NCI-H524 treated with DMSO at 0.1 percent for 48 hours (cell line): Measurements from ENCODE around the gene KCNMB4.

Source experiments
- DNase-seq: peaks from one replicate; lab custom pipeline; 2025; lab: John Stamatoyannopoulos, UW

The KCNMB4 gene, protein sequence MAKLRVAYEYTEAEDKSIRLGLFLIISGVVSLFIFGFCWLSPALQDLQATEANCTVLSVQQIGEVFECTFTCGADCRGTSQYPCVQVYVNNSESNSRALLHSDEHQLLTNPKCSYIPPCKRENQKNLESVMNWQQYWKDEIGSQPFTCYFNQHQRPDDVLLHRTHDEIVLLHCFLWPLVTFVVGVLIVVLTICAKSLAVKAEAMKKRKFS

DNA sequence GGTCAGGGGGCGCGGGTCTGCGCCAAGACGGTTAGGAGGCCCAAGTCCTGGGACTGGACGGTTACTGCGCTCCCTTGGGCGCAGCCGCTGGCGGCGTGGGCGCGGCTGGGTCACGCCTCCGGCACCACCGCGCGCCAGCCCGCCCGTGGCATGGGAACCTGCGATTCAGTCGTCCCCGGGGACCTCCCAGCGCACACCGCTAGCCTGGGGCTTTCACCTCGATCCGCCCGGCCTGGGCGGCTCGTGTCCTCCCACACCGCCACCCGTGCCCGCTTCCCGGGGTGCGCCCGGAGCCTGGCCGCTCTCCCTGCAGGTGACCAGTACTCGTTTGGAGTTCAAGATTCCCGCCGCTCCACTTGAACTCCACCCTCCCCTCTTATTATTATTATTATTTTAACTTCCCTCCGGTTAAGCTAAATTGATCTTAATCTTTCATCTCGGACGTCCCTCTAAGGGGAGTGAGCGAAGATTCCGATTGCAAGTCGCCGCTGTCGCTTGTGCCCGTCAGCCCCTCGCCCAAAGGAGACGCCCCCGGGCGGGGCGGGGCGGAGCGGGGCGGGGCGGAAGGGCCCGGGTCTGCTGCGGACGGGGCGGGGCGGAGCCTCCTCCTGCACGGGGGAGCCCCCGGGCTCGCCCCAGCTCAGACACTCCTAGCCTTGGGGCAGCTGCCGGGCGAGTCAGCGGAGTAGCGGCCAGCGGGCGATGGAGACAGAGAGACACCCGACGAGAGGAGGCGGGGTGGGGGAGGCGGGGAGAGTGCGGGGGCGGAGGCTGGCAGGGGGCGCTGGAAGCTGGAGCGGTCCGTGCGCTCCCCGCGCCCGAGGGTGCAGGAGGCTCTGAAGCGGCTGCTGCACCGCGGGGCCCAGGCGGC lies at the start of gene KCNMB4:
Gene KCNMB4 (plus strand): TSS at position 643 of the 871 bp plus-strand sequence. CDS start 445 bp downstream, outside the sequence.
- DNase-seq = peak; percentile 16

DNA sequence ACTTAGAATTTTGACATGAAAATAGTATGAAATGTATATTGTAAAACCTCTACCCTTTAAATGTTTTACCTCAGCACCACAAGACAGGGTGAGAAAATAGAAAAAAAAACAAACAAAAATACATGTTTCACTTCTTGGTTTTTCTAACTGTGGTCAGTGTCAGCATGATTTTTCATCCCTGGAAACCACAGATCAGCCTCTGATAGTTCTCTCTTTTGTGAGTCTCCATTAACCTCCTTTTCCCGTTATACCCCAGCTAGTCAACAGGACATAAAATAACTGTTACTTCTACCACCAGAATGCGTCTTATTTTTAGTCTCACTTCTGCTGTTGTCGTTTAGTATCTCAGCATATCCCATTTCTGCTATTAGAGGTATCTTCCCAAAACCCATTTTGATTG lies 48.3 kb upstream of the KCNMB4 start:
- DNase-seq = no peak

DNA sequence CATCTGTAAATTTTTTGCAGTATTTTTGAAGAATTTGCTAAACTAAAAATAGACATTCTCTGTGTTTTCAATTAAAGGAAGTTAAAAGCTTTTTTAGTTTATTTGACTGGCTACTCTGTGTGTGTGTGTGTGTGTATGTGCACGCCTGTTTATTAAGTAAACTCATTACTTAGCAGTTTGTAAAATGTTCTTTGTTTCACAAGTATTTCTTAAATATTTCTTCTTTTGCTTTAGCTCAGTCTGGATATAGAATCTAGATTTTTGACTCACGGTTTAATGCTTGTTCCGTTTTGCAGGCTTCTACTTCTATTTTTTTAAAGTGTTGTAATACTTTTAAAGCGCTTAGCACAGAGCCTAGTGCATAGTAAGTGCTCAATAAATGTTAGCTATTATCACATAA lies 46.5 kb upstream of the KCNMB4 start:
- DNase-seq = no peak

DNA sequence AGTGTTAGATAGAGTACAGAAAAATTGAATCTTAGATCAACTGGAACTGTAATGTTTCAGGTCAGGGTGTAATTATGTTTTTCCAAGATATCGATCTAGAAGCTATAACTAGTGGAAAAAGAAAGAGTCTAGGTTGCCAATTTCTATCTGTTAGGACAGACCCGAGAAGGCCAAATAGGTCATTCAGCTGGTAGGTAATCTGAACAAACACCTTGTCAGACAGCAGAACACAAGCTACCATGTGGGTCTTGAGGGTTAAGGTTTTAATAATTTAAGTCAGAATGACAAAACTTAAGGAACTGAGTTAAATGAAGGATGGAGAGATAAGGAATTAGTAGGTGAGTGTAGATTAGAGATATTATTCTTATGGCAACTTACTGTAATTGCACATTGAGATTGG lies 44.9 kb upstream of the KCNMB4 start:
- no peak for DNase-seq

DNA sequence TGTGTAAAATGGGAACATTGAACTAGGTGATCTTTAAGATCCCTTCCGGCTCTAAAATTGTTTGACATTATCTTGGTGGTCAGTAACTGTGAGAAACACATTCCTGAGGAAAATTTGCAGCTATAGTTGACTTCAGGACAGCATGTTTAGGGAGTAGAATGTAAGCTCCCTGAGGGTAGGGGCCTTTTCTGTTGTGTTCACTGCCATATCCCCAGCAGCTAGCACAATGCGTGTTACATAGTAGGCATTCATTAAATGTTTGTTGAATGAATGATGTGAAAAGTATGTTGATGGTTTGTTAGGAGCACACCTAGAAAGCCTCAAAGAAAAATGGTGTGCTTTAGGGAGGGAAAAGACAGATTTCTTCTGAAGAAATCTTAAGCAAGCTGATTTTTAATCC lies 38.5 kb upstream of the KCNMB4 start:
- DNase-seq = no peak

DNA sequence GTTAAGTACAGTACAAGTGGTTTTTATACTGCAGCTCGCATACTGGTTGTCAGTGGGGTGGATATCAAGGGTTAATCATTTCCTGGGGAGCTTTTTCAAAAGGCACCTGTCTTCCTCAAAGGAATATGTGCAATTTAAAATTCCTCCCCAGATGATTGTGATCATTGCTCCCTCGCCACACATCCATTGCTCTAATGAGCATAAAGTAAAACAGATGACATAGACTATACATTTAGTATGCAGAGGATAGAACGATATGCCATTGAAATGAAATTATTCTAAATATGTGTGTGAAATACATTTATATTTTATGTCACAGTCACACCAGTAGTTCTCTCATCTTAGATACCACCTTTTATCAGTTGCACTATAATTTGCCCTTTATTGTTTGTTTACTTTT lies 36.4 kb upstream of the KCNMB4 start:
- DNase-seq = no peak

DNA sequence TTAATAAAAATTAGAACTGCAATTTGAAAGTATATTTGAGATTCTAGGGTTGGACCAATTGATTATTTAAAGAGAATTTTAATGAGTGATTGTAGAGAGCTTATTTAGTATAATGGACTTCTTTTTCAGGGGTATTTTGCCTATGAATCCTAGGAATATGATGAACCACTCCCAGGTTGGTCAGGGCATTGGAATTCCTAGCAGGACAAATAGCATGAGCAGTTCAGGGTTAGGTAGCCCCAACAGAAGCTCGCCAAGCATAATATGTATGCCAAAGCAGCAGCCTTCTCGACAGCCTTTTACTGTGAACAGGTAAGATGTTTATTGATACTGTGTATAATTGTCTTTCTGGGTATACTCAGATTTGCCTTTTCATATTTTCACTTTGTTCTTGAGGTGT lies 35.9 kb upstream of the KCNMB4 start:
- DNase-seq = no peak

DNA sequence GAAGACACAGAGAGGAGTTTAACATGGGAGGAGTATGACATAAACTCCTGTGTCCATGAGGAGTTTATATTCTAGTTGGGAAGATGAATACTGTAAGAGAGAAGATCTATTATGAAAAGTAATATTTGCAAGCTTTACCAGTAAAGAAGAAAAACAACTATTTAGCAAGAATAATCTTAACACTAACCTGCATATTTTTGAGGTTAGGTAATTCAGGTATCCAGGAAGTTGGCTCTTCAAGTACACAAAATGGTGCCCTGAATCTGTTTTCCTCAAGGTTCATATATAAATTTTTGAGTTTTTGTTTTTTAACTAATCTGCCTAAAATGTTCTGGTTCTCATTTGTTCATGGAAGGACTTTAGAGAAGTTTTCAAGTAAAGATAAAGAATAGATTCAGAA lies 33.9 kb upstream of the KCNMB4 start:
- DNase-seq = no peak

DNA sequence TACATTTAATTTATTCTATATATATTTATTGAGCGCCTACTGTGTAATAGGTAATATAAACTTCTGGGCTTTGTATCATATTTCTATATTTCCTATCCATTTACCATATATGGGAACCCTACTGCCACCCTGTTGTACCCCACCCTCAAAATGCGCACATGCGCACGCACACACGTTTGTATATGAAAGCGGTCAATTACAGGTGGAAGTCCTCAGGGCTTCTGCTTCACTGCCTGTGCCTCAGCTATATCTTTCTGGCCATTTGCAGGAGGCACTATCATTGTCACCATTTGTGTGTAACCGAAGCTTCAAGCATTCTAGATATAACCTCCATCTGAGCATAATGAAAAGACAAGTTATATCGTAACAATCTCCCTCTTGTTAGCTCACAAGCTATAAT lies 31.3 kb upstream of the KCNMB4 start:
- DNase-seq = no peak

DNA sequence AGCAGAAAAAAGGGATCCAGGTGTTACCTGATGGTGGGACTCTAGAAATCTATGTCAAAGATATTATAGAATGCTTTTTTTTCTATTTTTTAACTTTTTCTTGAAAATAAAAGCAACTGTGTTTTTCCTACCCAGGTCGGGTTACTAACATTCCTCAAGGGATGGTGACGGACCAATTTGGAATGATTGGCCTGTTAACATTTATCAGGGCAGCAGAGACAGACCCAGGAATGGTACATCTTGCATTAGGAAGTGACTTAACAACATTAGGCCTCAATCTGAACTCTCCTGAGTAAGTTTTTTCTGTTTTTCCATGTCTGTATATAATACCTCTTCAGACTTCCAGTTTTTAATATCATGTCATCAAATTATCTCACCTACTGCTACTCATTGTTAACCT lies 27.6 kb upstream of the KCNMB4 start:
- no peak for DNase-seq

DNA sequence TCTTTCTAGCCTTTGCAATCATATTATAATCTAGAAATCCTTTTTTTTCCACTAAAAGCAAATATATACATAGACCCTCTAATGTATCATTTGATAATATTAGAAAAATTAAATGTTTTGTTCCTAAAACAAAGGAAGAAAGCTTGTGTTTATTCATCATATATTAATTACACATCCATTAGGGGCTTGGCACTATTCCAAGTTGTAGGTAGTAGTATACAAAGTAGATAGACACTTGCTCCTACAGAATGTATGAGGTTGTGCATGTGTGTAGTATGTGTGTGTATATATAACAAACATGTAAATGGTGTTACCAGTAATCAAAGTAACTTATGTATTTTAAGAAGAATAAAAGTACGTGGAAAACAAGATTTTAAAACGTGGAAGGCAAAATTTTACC lies 15.0 kb upstream of the KCNMB4 start:
- no peak for DNase-seq

DNA sequence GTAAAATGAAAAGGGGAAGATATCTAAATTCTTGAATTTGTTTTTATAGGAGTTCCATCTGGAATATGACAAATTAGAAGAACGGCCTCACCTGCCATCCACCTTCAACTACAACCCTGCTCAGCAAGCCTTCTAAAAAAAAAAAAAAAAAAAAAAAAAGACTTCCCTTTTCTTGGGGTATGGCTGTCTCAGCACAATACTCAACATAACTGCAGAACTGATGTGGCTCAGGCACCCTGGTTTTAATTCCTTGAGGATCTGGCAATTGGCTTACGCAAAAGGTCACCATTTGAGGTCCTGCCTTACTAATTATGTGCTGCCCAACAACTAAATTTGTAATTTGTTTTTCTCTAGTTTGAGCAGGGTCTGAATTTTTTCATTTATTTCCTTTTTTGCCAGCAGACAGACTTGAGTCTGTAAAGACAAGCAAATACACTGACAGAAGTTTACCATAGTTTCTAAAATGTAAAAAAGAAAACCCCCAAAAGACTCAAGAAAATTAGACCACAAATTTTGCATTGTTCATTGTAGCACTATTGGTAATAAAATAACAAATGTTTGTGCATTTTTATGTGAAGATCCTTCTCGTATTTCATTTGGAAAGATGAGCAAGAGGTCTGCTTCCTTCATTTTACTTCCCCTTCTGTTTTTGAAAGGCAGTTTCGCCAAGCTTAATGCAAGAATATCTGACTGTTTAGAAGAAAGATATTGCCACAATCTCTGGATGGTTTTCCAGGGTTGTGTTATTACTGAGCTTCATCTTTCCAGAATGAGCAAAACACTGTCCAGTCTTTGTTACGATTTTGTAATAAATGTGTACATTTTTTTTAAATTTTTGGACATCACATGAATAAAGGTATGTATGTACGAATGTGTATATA lies 12.1 kb upstream of the KCNMB4 start:
- no peak for DNase-seq

DNA sequence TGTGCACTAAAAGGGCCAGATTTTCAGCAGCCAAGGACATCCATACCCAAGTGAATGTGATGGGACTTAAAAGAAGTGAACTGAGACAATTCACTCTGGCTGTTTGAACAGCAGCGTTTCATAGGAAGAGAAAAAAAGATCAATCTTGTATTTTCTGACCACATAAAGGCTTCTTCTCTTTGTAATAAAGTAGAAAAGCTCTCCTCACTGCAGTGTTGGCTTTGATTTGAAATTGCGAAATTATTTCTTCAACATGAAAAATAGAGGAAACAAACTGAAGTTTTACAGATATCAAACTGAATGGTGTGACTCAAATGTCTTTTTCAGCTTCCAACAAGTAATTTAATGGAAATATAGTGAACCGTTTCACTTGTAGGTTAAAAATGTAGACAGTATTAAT lies 11.3 kb upstream of the KCNMB4 start:
- no peak for DNase-seq

DNA sequence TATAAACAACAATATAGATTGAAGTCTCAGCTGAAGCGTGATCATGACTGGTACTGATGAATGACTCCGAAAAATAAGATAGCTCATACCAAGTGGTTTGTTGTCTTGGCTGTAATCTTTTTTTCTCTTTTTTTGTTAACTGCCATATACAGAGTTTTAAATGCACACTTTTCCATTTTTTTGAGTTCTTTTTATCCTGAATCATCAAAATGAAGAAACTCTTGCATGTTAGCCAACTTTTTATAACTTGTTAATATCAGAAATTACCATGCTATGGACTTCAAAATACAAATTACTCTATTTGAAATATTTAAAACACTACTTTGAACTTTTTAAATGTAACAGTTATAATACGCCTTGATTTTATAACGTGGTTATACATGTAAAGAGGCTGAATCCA lies 10.1 kb upstream of the KCNMB4 start:
- DNase-seq = no peak

DNA sequence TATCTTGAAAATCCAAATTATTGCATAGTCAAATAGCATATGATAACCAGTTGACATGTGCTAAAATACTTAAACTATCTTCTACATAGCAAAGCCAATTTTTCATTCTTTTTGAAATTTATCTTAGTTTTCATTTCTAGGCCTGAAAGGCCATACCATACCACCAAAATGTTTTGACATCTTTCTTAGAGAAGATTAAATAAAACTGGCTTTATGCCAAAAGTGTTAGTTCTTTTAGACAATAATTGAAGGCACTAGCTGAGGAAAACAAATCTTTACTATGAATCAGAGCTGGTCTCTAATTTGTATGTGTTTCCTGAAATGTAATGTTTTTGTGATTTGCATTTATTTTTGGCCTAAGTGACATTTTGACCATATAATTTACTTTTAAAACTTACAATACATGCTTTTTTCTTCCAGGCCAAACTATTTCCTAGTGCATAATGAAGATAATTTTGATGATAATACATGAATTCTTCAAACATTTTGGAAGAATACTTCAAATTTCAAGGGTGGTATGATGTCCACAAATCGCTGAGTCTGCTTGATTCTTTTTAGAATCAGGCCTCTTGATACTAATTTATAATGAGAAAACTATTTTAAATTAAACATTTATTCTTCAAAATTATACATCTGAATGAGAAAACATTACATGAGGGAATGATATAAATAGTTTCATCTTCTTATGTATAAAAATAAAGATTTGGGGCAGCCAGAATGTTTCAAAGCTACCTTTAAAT lies 6.5 kb upstream of the KCNMB4 start:
- DNase-seq = no peak

DNA sequence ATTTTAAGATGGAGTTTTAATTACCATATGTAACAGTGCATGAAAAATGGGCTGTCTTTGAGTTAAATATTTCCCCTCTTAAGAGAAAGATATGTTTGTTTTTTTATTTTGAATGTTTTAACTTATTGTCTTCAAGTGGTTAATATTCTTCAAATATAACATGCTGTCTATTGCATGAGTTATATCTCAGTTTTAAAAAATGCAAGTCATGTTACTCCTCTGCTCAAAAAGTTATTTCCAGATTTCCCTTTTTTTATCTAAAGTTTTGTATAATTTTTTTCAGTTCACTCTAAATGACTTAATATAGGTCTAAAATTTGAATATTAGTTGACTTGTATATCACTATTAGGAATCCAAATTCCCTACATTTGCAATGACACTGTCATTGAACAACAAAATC lies 5.9 kb upstream of the KCNMB4 start:
- DNase-seq = no peak

DNA sequence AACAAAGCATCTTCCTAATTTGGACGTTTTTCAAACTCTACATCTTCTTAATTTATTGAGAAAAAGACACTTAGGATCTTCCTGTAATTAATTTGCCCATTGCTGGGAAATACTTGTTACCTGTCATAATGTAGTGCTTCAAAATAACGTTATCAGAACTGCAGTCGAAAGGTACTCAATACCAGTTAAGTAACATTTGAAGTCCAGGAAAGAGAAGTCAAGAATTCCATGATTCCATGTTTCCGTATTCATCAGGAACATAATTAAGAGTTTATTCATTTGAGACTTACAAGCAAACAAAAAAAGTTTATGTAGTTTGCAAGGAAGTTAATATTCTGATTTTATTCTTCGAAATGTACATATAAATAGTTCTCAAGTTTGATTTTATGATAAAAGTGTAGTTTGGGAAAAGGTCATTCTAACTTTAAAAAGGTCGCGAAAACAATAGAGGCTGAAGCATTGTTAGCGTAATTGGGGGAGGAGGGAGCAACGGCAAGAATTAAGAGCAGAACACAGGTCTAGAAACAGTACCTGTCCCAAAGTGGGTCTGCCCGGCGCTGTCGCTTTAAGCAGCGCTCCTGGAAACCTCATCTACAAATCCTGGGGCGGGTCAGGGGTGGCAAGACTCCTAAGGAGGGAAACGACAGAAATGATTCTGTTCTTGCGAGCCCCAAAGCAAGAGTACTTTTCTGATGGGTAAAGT lies 1.2 kb upstream of the KCNMB4 start:
- DNase-seq = no peak

DNA sequence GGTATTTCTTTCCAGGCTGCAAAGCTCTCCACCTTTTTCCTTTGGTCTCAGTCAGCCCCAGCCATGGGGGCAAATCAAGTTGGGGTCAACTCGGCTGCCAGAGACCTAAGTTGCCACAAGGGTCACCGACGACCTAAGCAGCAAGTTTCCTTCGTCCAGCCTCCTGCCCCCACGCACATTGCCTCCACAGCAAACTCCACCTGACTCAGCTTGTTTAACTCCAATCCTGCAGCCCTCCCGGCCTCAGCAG lies 767 bp upstream of the KCNMB4 start:
- DNase-seq = no peak

DNA sequence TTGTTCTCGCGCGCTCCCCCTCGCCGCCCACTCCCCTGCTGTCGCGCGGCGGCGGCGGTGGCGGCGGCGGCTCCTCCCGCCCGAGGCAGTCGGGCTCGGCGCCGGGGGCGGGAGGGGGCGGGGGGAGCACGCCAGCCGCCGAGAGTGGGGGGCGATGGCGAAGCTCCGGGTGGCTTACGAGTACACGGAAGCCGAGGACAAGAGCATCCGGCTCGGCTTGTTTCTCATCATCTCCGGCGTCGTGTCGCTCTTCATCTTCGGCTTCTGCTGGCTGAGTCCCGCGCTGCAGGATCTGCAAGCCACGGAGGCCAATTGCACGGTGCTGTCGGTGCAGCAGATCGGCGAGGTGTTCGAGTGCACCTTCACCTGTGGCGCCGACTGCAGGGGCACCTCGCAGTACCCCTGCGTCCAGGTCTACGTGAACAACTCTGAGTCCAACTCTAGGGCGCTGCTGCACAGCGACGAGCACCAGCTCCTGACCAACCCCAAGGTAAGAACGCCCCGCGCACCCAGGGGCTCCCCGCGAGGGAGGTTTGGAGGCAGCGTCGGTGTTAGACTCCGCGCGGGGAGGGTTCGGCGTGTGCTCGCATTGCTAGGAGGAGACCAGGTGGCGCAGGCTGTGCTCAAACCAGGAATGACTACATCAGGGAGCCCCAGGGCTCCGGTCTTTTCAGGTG lies 629 bp downstream of the KCNMB4 start:
- DNase-seq = no peak

DNA sequence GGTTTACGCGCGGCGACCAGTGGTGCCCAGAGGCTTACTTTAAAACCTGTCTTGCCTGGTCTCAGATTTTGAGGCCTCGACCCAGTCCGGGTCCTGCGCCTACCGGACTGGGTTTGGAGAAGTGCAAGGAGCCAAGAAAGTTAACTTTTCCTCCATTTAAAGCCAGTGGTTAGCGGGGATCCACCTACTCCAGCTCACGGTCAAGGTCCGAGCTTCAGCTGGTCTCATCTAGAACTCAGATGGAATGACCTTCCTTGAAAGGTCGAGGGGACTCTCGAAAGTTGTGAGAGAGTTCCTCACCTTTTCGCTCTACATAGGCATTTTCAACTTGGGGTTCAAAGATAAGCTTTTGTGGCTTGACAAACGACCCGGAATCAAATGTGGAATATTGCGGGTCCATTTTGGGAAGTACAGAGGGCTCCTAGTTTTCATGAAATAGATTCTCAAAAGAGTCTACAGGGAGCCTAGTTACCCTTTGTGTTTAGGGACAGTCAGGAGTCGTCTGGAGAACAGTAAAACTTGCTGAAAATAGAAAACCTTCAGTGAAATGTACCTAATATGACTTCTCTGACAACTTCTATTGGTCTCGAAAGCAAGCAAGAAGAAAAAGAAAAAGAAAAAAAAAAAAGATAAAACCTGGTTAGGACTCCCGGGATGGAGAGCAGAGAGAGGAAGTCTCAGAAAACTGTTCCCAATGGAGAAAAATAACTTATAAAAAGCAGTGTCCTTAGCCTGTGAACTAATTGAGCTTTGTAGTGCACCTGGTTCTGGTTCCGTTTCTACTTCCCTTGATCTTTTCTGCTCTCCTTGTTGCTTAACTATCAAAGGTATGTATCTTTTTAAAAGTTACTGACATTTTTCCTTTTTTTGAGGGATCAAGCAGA lies 1.4 kb downstream of the KCNMB4 start:
- no peak for DNase-seq
